ENCODE measurements around the gene OR2V2.

OR2V2 gene

DNA sequence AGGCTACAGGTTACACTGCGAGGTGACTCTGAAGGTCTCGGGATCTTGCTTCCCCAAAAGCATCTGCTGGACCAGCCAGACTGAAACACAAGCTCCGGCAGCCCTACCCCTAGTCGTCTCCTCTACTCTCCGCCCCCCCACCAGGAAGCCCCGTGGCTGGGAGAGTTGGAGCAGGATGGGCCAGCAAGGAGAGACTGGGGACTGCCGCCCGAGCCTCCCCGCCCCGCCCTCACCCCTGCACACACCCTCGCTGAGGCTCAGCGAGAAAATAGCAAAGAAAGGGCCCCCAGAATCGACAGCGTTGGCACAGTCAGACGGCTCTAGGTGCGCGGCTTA, 56.4 kb downstream of the OR2V2 start:
- no peak for ATAC-seq
- TF ChIP-seq, protein P1, sequence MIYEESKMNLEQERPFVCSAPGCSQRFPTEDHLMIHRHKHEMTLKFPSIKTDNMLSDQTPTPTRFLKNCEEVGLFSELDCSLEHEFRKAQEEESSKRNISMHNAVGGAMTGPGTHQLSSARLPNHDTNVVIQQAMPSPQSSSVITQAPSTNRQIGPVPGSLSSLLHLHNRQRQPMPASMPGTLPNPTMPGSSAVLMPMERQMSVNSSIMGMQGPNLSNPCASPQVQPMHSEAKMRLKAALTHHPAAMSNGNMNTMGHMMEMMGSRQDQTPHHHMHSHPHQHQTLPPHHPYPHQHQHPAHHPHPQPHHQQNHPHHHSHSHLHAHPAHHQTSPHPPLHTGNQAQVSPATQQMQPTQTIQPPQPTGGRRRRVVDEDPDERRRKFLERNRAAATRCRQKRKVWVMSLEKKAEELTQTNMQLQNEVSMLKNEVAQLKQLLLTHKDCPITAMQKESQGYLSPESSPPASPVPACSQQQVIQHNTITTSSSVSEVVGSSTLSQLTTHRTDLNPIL (CRISPR knock-in tag; IDR thresholded peaks at IDR 0.05; ENCODE audit: low read depth) = no peak
- TF ChIP-seq, protein P2, sequence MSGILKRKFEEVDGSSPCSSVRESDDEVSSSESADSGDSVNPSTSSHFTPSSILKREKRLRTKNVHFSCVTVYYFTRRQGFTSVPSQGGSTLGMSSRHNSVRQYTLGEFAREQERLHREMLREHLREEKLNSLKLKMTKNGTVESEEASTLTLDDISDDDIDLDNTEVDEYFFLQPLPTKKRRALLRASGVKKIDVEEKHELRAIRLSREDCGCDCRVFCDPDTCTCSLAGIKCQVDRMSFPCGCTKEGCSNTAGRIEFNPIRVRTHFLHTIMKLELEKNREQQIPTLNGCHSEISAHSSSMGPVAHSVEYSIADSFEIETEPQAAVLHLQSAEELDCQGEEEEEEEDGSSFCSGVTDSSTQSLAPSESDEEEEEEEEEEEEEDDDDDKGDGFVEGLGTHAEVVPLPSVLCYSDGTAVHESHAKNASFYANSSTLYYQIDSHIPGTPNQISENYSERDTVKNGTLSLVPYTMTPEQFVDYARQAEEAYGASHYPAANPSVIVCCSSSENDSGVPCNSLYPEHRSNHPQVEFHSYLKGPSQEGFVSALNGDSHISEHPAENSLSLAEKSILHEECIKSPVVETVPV (CRISPR knock-in tag; IDR thresholded peaks at IDR 0.05) = no peak
- TF ChIP-seq ISL1 (CRISPR knock-in tag; IDR thresholded peaks at IDR 0.05) (no peak), CSDC2 (CRISPR knock-in tag; IDR thresholded peaks at IDR 0.05) (no peak), ZNF70 (CRISPR knock-in tag; IDR thresholded peaks at IDR 0.05) (no peak), OSR1 (CRISPR knock-in tag; IDR thresholded peaks at IDR 0.05) (no peak), SNAI2 (CRISPR knock-in tag; IDR thresholded peaks at IDR 0.05) (no peak), BACH2 (CRISPR knock-in tag; IDR thresholded peaks at IDR 0.05; ENCODE audit: borderline replicate concordance) (no peak), TCF4 (CRISPR knock-in tag; IDR thresholded peaks at IDR 0.05; ENCODE audit: borderline replicate concordance) (no peak), ZFP3 (CRISPR knock-in tag; IDR thresholded peaks at IDR 0.05) (no peak)

DNA sequence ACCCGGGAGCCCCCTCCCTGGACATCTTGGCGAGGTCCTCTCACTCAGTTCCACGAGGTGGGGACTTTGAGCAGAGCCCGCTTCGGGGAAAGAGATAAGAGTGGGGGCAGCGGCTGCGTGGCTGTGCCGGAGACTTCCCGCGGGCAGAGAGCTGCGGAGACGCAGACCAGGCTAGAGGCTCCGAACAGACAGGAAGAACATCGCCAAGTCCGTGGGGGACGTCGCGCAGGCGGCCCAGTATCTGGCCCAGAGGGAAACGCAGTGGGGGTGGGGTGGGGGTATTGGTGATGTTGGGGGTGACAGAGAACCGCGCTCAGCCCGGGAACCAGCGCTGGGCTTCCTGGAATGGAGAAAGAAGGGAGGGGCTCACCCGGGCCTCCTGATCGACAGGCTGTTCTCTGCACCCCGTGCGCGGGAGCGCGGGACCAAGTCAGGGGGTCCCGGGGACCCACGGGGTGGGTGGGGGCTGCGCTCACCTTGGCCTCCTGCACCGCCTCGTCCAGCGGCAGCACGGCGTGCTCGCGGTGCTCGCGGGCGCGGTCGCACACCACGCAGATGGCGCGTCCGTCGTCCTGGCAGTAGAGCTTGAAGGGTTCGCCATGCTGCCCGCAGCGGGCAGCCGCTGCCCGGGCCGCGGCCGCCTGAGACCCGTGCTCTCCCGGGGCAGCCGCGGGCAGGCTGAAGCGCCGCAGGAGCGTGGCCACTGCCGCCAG, 56.9 kb downstream of the OR2V2 start:
- ATAC-seq = peak; percentile 4; the same call in 2 of the 3 replicates

More for the DNA sequence above, 56.9 kb downstream of the OR2V2 start:
- TF ChIP-seq, protein P3, sequence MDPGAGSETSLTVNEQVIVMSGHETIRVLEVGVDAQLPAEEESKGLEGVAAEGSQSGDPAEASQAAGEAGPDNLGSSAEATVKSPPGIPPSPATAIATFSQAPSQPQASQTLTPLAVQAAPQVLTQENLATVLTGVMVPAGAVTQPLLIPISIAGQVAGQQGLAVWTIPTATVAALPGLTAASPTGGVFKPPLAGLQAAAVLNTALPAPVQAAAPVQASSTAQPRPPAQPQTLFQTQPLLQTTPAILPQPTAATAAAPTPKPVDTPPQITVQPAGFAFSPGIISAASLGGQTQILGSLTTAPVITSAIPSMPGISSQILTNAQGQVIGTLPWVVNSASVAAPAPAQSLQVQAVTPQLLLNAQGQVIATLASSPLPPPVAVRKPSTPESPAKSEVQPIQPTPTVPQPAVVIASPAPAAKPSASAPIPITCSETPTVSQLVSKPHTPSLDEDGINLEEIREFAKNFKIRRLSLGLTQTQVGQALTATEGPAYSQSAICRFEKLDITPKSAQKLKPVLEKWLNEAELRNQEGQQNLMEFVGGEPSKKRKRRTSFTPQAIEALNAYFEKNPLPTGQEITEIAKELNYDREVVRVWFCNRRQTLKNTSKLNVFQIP (CRISPR knock-in tag; IDR thresholded peaks at IDR 0.05; ENCODE audit: borderline replicate concordance, low read depth) = no peak
- no peak for TF ChIP-seq TCF4 (CRISPR knock-in tag; IDR thresholded peaks at IDR 0.05; ENCODE audit: borderline replicate concordance)
- TF ChIP-seq, protein P4, sequence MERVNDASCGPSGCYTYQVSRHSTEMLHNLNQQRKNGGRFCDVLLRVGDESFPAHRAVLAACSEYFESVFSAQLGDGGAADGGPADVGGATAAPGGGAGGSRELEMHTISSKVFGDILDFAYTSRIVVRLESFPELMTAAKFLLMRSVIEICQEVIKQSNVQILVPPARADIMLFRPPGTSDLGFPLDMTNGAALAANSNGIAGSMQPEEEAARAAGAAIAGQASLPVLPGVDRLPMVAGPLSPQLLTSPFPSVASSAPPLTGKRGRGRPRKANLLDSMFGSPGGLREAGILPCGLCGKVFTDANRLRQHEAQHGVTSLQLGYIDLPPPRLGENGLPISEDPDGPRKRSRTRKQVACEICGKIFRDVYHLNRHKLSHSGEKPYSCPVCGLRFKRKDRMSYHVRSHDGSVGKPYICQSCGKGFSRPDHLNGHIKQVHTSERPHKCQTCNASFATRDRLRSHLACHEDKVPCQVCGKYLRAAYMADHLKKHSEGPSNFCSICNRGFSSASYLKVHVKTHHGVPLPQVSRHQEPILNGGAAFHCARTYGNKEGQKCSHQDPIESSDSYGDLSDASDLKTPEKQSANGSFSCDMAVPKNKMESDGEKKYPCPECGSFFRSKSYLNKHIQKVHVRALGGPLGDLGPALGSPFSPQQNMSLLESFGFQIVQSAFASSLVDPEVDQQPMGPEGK (CRISPR knock-in tag; IDR thresholded peaks at IDR 0.05; ENCODE audit: borderline replicate concordance) = no peak
- TF ChIP-seq, protein P5, sequence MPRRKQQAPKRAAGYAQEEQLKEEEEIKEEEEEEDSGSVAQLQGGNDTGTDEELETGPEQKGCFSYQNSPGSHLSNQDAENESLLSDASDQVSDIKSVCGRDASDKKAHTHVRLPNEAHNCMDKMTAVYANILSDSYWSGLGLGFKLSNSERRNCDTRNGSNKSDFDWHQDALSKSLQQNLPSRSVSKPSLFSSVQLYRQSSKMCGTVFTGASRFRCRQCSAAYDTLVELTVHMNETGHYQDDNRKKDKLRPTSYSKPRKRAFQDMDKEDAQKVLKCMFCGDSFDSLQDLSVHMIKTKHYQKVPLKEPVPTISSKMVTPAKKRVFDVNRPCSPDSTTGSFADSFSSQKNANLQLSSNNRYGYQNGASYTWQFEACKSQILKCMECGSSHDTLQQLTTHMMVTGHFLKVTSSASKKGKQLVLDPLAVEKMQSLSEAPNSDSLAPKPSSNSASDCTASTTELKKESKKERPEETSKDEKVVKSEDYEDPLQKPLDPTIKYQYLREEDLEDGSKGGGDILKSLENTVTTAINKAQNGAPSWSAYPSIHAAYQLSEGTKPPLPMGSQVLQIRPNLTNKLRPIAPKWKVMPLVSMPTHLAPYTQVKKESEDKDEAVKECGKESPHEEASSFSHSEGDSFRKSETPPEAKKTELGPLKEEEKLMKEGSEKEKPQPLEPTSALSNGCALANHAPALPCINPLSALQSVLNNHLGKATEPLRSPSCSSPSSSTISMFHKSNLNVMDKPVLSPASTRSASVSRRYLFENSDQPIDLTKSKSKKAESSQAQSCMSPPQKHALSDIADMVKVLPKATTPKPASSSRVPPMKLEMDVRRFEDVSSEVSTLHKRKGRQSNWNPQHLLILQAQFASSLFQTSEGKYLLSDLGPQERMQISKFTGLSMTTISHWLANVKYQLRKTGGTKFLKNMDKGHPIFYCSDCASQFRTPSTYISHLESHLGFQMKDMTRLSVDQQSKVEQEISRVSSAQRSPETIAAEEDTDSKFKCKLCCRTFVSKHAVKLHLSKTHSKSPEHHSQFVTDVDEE (CRISPR knock-in tag; IDR thresholded peaks at IDR 0.05) = no peak
- no peak for TF ChIP-seq SNAI2 (CRISPR knock-in tag; IDR thresholded peaks at IDR 0.05)
- no peak for TF ChIP-seq ZNF70 (CRISPR knock-in tag; IDR thresholded peaks at IDR 0.05)
- TF ChIP-seq ZFP3 (CRISPR knock-in tag; IDR thresholded peaks at IDR 0.05) = no peak
- TF ChIP-seq, protein P2 (CRISPR knock-in tag; IDR thresholded peaks at IDR 0.05) = no peak
- no peak for TF ChIP-seq CSDC2 (CRISPR knock-in tag; IDR thresholded peaks at IDR 0.05)
